Measurements from ENCODE around the gene DPF3. TPM values are rescaled to one million over a fixed set of nuclear protein-coding genes. Genes with fewer than 3 reads are reported as not detected.

Gene DPF3
- total RNA-seq, 1 experiment from 2014 or later = 1.9 TPM

GRCh38 chr14:72653026-72653425 is 240.9 kb downstream of the DPF3 start:
- Mint-ChIP-seq H3K36me3 (ENCODE audit: insufficient read depth, unreplicated experiment) (no peaks in the 10 kb centered on the region), H3K27ac (ENCODE audit: low read depth, unreplicated experiment) (no peak overlapping the region), H3K9me3 (ENCODE audit: unreplicated experiment) (no peaks in the 10 kb centered on the region), H3K27me3 (ENCODE audit: insufficient read depth, unreplicated experiment) (no peaks in the 10 kb centered on the region), H3K4me3 (ENCODE audit: unreplicated experiment) (no peak overlapping the region), H3K4me1 (ENCODE audit: insufficient read depth, unreplicated experiment) (no peaks in the 10 kb centered on the region)
- ChIA-PET CTCF (no interaction called here), POLR2A (no interaction called here)
- no TSS peak for BruUV-seq (replicated peaks)
- DNase-seq (ENCODE audit: unreplicated experiment) = no peak
- intact Hi-C loops (cut with micrococcal nuclease) = no loop called here
- TF ChIP-seq CTCF (IDR thresholded peaks at IDR 0.05; ENCODE audit: unreplicated experiment) = no peak

GRCh38 chr14:72652179-72652578 is 241.7 kb downstream of the DPF3 start:
- DNase-seq (ENCODE audit: unreplicated experiment) = no peak
- Mint-ChIP-seq H3K27me3 (ENCODE audit: insufficient read depth, unreplicated experiment) (no peaks in the 10 kb centered on the region), H3K4me1 (ENCODE audit: insufficient read depth, unreplicated experiment) (no peaks in the 10 kb centered on the region), H3K4me3 (ENCODE audit: unreplicated experiment) (no peak overlapping the region), H3K36me3 (ENCODE audit: insufficient read depth, unreplicated experiment) (no peaks in the 10 kb centered on the region), H3K9me3 (ENCODE audit: unreplicated experiment) (no peaks in the 10 kb centered on the region), H3K27ac (ENCODE audit: low read depth, unreplicated experiment) (no peak overlapping the region)
- intact Hi-C loops (cut with micrococcal nuclease) = no loop called here
- BruUV-seq (replicated peaks) = no TSS peak
- POLR2A ChIA-PET = interaction anchor here (1.2 kb wide), 1 partner anchor 17 kb away, joined by 3 read pairs; no protein-coding TSS in a partner anchor
- no peak for TF ChIP-seq CTCF (IDR thresholded peaks at IDR 0.05; ENCODE audit: unreplicated experiment)
- CTCF ChIA-PET = no interaction called here

GRCh38 chr14:72651714-72652113 is 242.2 kb downstream of the DPF3 start:
- ChIA-PET CTCF (no interaction called here), POLR2A (interaction anchor here (1.2 kb wide), 1 partner anchor 16 kb away, joined by 3 read pairs; no protein-coding TSS in a partner anchor)
- H3K9me3 Mint-ChIP-seq (ENCODE audit: unreplicated experiment) = no peaks in the 10 kb centered on the region
- H3K4me1 Mint-ChIP-seq (ENCODE audit: insufficient read depth, unreplicated experiment) = no peaks in the 10 kb centered on the region
- intact Hi-C loops (cut with micrococcal nuclease) = no loop called here
- no peak overlapping the region for H3K4me3 Mint-ChIP-seq (ENCODE audit: unreplicated experiment)
- no peak for DNase-seq (ENCODE audit: unreplicated experiment)
- BruUV-seq (replicated peaks) = no TSS peak
- H3K27me3 Mint-ChIP-seq (ENCODE audit: insufficient read depth, unreplicated experiment) = no peaks in the 10 kb centered on the region
- H3K27ac Mint-ChIP-seq (ENCODE audit: low read depth, unreplicated experiment) = no peak overlapping the region
- H3K36me3 Mint-ChIP-seq (ENCODE audit: insufficient read depth, unreplicated experiment) = no peaks in the 10 kb centered on the region
- TF ChIP-seq CTCF (IDR thresholded peaks at IDR 0.05; ENCODE audit: unreplicated experiment) = no peak

GRCh38 chr14:72651081-72651480 is 242.8 kb downstream of the DPF3 start:
- no peaks in the 10 kb centered on the region for H3K27me3 Mint-ChIP-seq (ENCODE audit: insufficient read depth, unreplicated experiment)
- ChIA-PET CTCF (no interaction called here), POLR2A (interaction anchor here (0.8 kb wide), 1 partner anchor 13 kb away, joined by 3 read pairs; no protein-coding TSS in a partner anchor)
- no peak for DNase-seq (ENCODE audit: unreplicated experiment)
- H3K36me3 Mint-ChIP-seq (ENCODE audit: insufficient read depth, unreplicated experiment) = no peaks in the 10 kb centered on the region
- no peaks in the 10 kb centered on the region for H3K9me3 Mint-ChIP-seq (ENCODE audit: unreplicated experiment)
- TF ChIP-seq CTCF (IDR thresholded peaks at IDR 0.05; ENCODE audit: unreplicated experiment) = no peak
- BruUV-seq (replicated peaks) = no TSS peak
- no peak overlapping the region for H3K27ac Mint-ChIP-seq (ENCODE audit: low read depth, unreplicated experiment)
- intact Hi-C loops (cut with micrococcal nuclease) = no loop called here
- H3K4me1 Mint-ChIP-seq (ENCODE audit: insufficient read depth, unreplicated experiment) = no peaks in the 10 kb centered on the region
- no peak overlapping the region for H3K4me3 Mint-ChIP-seq (ENCODE audit: unreplicated experiment)
